GM19351 (cell line): ENCODE data around the gene SLC52A1.

Experiments used
- ATAC-seq: cut with Tn5 transposase; IDR thresholded peaks from one replicate; pipeline ENCODE4 v1.9.1; 2021; ENCODE audit warnings: mild to moderate bottlenecking, moderate library complexity; ENCODE audit not compliant: unreplicated experiment

The SLC52A1 gene

GRCh38 chr17:4994081-4994595 lies 41.1 kb downstream of the SLC52A1 start:
- no peak for ATAC-seq

GRCh38 chr17:4987767-4988567 lies 47.3 kb downstream of the SLC52A1 start:
- ATAC-seq, result no peak

DNA sequence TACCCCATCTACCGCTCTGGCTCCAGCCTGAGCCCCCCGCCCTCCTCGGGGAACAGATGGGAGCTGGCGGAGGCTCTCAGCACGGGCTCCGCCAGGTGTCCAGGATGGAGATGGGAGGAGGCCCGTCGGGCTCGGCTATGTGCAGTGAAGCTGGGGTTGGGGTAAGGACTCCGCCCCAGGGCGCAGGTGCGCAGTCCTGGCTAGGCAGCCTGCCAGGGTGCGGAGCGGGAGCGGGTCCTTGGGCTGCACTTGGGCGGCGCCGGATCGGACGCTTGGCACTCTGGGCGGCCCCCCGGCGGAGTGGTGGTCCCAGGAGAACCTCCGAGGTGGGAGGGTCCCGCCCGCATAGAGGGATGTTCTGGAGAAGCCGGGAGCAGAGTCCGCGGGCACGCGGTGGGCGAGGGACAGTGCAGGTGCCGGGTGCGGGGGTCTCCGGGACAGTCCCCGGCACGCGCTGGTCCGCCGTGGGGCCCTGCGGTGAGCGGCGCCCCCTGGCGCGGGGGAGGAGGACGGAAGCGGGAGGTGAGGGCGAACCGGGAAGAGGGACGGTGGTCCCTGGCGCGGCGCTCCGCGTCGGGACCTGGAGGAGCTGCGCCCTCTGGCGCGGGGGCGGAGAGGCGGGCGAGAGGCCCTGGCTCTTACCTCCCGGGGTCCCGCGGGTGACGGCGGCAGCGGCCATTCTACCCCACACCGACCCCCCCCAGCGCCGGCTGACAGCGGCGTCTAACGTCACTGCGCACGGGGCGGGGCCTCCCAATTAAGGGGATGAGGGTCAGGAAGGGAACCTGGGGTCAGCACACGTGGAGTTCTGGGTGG lies 48.1 kb downstream of the SLC52A1 start, which contains the start of gene CAMTA2:
Gene CAMTA2, minus strand, starts transcription at position 725 of the 816 bp plus-strand sequence. CDS start 1,453 bp downstream, outside the sequence.
- ATAC-seq, result peak; percentile 66

DNA sequence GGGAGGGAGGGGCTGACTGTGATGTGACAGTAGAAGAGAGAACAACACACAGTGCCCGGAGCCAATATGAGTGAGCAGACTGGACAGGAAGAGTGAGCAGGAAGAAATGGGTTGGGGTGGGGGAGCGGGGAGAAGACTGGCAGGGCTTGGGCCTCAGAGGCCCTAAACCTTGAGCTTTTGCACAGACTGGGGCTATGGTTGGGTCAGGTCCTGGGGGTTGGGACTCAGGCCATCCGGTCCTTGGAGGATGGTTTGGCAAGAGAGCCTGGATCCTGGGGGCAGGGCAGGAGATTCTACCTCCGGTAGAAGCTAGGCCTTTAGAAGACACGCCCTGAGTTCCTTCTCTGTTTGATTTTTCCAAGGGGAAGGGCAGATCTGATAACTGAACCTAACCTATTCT lies 48.8 kb downstream of the SLC52A1 start:
- no peak for ATAC-seq
